SK-MEL-5 (cell line): Measurements from ENCODE around the gene UTF1. TPM values are rescaled to one million over a fixed set of nuclear protein-coding genes. Genes with fewer than 3 reads are reported as not detected.

Experiments
- DNase-seq: peaks from one replicate; pipeline ENCODE4 v3.0.0-alpha.2; 2016; ENCODE audit warnings: low read depth, low spot score
- in situ Hi-C: cut with HindIII; loops from 2 replicates; pipeline ENCODE4 v1.10.0; 2016; ENCODE audit warnings: low sequenced_read_pairs, high pct_unique_total_duplicates, low pct_unique_long_range_greater_than_20kb
- total RNA-seq: library from RNA; depleted of rRNA; stranded (reverse); fragments of >200 nt; shearing (Covaris generic); gene quantifications from 2 replicates; pipeline ENCODE4 v1.2.3, GENCODE V29; 2014

The UTF1 gene
- total RNA-seq, 1 experiment from 2014 or later = not detected

DNA sequence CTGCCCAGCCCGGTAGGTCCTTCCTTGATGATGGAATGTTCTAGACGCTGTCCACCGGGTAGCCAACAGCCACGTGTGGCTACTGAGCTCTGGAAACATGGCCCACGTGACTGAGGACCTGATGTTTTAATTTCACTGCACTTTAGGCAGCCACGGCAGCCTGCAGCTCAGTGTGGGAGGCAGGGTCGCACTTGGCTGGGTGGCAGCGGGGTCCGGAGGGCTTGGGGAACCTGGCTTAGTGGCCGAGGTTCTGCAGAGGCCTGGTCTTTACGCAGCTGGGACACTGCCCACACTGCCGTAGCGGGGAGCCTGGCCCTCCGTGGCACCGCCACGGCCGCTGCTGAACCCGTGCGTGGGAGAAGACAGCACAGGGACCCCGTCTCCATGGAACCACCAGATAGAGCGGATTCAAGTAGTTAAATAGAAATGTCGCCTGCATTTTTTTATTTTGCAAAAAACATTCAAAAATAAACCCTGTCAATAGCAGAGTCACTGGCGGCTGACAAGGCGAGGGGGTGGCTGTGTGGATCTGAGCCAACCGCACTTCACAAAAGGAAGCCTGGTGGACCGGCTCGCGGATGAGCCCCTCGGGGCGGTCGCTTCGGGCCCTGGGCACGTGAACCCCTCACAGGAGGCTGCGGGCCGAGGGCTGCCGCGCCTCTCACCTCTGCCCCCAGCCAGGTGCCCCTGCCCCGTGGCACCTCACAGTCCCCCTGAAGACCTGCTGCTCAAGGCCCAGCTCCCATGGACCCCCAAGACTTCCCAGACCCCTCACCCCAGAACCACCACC is 25.6 kb upstream of the UTF1 start:
- no peak for DNase-seq
- in situ Hi-C loops = no loop called here

DNA sequence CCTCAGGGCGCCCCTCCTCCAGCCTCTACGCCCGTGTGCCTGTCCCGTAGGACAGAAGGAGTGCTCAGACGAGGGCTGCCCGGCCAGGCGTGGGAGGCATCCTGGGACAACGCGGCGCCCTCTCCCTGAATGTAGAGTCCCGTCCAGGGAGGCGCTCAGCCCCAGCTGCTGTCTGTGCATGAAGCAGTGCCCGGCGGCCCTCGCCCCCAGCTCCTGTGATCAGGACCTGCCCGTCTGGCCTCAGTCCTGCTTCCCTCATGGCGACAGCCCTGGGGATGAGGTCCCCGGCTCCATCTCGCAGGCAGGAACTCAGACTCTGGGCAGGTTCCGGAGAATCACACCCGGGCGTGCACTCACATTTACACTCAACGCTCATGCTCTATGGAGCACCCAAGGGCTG is 24.9 kb upstream of the UTF1 start:
- in situ Hi-C loops = no loop called here
- no peak for DNase-seq

DNA sequence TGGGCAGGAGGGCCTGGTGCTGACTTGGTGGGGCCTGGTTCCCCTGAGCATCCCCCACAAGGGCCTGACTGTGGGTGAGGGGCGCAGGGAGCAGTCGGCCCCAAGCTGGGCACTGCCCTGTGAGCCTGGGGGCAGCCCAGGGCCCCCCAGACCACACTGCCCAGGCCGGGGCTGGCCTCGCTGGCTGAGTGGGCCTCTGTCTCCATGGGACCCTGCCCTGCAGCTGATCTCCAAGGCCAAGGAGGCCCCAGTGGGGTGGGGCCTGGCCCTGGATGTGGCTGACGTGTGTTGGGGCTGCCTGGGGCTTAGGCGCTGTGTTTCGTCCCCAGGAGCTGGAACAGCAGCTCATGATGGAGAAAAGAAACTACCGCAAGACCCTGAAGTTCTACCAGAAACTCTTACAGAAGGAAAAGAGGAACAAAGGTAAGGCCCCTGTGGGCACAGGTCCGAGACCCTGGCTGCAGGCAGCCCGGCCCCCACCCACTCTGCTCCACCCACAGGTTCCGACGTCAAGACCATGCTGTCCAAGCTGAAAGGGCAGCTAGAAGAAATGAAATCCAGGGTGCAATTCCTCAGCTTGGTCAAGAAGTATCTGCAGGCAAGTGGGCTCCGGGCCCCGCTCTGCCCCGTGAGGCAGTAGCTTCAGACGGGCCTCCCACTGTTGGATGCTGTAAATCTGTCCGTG is 23.5 kb upstream of the UTF1 start:
- in situ Hi-C loops = no loop called here
- no peak for DNase-seq

DNA sequence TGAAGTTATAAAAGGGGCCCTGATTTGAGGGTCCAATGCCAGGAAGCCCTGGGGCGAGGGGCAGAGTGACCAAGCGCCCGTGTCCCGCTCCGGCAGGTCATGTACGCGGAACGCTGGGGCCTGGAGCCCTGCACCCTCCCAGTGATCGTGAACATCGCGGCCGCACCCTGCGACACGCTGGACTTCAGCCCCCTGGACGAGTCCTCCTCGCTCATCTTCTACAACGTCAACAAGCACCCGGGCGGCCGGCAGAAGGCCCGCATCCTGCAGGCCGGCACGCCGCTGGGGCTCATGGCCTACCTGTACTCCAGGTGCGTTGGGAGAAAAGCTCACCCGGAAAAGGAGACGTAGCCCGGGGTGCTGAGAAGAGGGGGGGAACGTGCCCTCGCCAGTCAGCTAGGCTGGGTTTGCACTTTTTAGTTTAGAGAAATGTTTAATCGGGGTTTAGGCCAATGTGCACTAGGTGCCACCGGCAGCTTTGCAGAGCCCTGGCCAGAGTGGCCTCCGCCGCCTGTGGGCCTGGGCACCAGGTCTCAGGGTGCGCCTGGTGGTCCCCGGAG is 22.9 kb upstream of the UTF1 start:
- DNase-seq = no peak
- in situ Hi-C loops = no loop called here

DNA sequence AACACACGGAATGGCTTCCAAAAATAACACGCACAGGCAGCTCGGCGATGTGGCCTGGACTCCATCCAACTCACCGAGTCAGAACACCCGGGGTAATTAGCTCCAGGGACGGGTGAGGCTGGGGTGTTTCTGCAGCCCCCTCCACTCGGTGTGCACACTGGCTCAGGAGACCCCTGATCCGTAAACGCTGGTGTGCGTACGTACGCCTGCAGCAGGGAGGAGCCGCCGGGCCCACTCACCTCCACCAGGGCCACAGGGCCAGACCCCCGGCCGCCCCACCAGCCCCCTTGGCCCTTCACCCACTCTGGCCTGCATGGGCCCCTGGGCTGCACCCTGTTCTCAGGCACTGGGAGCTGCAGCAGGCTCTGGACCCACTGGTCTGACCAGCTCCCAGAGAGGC is 22.4 kb upstream of the UTF1 start:
- in situ Hi-C loops = no loop called here
- no peak for DNase-seq

DNA sequence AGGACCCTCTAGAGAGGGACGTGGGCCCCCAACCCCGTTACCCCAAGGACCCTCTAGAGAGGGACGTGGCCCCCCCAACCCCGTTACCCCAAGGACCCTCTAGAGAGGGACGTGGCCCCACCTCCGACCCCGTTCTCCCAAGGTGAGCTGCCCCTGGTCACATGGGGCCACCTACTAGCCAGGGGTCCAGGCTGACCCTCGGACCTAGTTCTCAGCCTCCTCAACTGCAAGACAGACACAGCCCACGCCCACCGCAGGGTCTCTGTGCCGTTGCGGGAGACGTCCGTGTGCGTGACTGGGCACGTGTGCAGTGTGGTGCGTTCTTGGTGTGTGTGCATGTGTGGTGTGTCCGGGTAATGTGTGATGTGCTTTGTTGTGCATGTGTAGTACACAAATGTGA is 21.6 kb upstream of the UTF1 start:
- in situ Hi-C loops = no loop called here
- DNase-seq = no peak

DNA sequence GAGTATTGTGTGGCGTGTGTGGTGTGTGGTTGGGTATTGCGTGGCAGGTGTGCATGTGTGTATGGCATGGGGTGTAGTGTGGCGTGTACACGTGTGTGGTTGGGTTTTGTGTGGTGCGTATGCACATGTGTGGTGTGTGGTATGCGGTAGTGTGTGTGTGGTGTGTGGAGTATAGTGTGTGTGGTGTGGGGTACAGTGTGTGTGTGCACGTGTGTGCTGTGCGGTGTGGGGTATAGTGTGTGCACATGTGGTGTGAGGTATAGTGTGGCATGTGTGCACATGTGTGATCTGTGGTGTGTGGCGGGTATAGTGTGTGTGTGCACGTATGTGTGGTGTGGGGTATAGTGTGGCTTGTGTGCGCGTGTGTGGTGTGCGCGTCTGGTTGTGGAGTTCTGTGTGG is 20.9 kb upstream of the UTF1 start:
- in situ Hi-C loops = no loop called here
- no peak for DNase-seq

DNA sequence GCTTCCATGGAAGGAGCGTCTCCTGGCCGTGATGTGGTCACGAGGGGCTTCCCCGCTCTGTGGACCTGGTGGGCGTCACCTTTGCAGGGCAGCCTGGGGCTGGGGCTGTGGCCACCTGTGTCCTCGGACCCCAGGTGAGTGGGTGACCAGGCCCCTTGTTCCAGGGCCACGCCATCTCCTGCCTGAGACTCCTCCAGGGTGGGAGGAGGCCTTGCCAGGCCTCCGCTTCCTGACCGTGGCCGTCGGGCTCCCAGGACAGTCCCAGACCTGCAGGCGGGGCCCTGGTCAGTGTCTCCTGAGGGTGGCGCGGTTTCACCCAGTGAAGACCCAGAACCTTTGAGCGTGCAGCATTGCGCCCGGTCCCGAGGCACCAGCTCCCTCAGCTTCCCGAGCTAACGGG is 20.4 kb upstream of the UTF1 start:
- no peak for DNase-seq
- in situ Hi-C loops = no loop called here

DNA sequence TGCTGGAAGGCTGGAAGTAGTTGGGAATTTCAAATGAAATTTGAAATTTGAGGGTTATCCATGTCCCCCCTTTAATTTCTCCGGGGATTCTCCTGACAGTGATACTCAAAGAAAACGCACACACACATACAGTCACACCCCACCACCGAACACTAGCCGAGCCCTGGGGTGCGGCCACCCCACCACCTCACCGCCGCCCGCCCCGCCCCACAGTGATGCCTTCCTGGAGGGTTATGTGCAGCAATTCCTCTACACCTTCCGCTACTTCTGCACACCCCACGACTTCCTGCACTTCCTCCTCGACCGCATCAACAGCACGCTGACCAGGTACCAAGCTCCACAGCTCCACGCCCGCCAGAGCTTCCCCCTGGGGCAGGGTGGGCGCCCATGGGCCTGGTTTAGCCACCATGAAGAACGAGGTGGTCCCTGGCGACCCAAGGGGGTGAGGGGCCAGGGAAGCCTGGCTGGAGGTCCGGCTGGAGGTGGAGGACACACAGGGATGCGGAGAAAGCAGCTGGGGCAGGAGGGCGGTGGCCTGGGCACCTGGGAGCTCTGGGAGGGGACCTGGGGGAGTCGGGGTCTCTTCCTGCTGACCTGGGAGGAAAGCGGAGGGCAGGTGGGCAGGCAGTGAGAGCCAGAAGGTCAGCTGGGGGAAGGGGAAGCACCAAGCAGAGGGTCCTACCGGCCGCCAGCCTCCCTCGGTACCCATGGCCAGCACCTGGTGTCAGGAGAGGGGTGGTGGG is 19.4 kb upstream of the UTF1 start:
- DNase-seq = no peak
- in situ Hi-C loops = no loop called here

DNA sequence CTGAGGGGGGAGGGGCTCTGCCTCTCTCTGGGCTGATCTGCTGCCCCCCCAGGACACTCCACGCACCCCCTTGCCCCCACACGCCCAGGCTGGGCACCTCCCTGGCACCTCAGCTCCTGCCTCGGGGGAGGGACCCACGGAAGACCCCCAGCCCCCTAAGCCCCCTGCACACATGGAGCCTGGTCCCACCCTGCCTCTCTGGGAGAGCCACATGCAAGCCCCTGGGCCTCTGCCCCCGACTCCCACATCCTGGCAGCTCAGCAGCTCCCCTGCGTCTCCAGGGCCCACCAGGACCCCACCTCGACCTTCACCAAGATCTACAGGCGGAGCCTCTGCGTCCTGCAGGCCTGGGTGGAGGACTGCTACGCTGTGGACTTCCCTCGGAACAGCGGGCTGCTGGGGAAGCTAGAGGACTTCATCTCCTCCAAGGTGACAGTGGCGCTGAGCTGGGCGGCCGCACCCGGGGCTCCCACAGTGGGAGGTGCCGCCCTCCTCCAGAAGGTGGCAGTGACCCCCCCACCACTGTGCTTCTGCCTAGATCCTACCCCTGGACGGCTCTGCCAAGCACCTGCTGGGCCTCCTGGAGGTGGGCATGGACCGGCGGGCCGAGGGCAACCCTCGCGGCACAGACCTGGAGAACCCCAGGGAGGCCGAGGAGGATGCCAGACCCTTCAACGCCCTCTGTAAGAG is 18.7 kb upstream of the UTF1 start:
- in situ Hi-C loops = no loop called here
- DNase-seq = no peak

DNA sequence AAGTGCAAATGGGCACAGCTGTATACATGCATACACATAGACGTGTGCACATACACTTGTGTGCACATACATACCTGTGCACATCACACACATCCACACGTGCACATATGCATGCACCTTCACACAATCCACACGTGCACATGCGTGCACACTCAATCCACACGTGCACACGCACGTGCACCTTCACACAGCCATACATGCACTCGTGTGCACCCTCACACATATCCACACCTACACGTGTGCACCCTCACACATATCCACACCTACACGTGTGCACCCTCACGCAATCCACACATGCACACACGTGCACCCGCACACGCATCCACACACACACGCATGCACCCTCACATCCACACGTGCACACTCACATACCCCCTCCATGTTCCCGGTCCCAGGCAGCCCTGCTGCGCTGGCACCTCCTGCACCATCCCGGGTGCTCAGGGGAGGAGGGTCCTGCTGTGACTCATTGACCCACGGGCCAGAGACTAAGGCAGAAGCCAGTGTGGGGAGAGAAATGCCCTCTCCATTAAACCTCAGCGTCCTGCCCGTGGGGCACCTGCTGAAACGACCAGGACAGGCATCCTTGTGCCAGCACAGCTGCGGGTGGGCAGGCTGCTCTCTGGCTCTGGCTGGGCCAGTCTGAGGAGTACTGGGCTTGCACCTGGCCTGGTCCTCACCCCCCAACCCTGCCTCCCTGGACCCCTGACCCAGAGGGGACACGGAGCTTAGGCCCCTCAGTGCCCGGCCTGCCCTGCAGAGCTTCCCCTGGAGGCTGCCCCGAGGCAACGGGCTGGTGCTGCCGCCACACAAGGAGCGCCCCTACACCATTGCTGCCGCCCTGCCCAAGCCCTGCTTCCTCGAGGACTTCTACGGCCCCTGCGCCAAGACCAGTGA is 17.8 kb upstream of the UTF1 start:
- no peak for DNase-seq
- in situ Hi-C loops = no loop called here

DNA sequence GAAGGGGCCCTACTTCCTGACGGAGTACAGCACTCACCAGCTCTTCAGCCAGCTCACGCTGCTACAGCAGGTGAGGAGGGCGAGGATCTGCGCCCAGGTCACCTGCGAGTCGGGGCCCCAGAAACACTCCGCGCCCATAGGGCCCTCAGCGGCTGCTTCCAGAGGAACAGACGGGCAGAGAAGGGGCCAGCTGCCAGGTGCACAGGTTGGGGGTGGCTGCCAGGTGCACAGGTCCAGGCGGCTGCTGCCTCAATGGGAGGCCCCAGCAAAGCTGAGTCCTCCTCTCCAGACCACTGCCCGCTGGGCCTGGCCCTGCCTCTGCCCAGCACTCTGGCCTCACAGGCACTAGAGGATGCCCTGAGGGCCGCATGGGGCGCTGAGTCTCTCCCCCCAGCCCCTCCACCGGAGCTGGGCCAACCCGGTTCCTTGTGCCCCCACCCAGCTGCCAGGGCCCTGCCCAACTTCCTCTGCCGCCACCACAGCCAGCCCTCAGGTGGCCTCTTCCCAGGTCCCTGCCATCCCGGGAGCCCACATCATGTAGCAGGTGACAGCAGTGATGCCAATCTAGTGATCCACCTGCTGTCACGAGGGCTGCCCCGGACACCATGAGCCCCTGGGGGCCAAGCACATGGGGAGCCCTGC is 17.0 kb upstream of the UTF1 start:
- no peak for DNase-seq
- in situ Hi-C loops = no loop called here

DNA sequence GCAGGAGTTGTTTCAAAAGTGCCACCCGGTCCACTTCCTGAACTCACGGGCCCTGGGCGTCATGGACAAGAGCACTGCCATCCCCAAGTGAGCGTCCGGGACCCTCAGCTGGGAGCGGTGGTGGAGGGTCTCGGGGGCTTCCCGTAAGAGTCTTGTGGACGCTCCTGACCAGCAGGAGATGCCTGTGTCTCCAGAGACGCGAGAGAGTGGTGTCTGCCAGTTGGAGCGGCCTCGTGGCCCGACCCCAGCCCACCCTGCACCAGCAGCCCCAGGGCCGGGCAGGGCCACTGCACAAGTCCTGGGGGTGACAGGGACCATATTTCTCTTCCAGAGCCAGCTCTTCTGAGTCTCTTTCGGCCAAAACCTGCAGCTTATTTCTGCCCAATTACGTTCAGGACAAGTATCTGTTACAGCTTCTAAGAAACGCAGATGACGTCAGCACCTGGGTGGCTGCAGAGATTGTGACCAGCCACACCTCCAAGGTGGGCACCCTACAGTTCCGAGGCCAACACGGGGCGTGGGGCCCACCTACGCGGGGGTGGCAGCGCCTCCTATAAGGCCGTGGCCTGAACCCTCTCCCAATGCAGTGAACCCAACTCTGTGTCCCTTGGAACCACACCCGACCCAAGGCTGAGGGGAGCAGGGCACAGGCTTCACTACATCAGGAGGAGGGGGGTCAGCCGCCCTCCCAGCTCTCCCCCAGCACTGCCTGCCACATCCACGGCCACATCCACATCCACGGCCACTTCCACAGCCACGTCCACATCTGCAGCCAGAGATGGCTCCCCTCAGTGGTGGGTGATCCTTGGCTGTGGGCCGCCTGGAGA is 16.2 kb upstream of the UTF1 start:
- in situ Hi-C loops = no loop called here
- DNase-seq = no peak

DNA sequence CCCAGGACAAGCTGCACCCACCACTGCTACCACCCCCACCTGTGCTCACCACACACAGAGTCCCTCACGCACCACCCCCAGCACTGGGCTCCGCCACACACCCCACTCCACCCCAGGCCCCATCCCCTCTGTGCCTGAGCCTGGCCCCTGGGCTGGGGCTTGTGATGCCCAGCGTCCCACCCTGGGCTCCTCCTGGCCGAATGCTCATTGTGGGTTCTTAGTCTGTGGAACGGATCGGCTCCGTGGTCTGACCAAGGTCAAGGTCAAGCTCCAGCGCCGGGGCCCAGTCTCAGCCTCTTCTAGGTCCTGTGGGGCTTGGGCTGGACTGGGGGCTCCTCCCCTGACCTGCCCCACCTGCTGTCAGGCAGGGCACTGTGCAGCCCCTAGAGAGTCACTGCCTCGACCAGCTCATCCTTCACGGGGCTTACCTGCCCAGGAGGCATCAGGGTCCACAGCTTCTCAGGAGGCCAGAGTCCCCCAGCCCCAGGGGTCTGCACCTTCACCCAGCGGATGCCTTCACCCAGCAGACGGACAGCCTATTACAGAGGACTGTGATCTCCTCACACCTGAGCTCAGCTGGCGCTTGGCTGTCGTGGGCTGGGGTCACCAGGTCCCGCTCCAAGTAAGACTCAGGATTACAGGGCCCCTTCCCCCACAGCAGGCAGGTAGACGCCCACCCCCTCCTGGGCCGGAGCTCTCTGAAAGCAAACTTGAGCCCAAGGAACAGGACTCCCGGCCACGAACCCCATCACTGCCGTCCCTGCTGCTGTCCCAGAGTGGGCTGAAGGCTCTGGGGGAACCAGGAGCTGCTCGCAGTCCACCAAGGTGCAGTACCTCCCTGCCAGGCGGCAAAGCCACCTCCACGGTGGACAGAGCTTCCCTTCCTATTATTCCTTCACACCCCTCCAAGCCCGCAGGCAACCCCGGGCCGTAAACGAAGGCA is 15.3 kb upstream of the UTF1 start:
- no peak for DNase-seq
- in situ Hi-C loops = no loop called here

DNA sequence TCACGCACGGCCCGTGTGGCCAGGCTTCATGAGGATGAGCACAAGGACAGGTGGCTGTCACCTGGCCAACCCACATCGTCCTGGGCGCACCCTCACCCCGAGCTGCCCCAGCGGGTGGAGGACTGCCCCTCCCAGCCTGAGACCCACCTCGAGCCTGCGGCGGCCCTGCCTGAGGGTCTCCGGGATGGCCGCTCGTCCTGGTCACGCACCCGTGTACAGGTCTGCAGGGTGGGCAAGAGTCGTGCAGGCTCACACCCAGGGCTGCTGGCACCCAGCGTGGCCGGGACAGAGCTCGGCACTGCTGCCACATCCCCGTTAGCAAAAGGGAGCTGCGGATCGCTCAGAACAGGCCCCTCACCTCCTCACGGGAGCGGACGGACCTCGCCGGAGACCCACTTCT is 14.4 kb upstream of the UTF1 start:
- in situ Hi-C loops = no loop called here
- DNase-seq = no peak
